Measurements from ENCODE around the gene SYNGR2. TPM values are rescaled to one million over a fixed set of nuclear protein-coding genes. Genes with fewer than 3 reads are reported as not detected.
"Not testable (repeated sequence)": the region's sequence is repeated elsewhere in the genome, so short reads cannot be mapped to it uniquely, and the experiment has no call there.

Gene SYNGR2
- total RNA-seq, 1 donor from 2014 or later = 25.2 TPM

GRCh38 chr17:78170692-78171590, 2.6 kb downstream of the SYNGR2 start:
- no peak for DNase-seq (ENCODE audit: low read depth in 2 of 2)

DNA sequence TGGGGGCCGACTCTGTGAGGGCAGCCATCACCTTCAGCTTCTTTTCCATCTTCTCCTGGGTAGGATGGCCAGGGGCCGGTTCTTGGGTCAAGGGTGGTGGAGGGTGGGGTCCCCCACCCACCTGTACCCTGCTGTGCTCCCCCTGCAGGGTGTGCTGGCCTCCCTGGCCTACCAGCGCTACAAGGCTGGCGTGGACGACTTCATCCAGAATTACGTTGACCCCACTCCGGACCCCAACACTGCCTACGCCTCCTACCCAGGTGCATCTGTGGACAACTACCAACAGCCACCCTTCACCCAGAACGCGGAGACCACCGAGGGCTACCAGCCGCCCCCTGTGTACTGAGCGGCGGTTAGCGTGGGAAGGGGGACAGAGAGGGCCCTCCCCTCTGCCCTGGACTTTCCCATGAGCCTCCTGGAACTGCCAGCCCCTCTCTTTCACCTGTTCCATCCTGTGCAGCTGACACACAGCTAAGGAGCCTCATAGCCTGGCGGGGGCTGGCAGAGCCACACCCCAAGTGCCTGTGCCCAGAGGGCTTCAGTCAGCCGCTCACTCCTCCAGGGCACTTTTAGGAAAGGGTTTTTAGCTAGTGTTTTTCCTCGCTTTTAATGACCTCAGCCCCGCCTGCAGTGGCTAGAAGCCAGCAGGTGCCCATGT, 3.3 kb downstream of the SYNGR2 start:
- DNase-seq (ENCODE audit: low read depth in 2 of 2) = not testable (repeated sequence)

- DNase-seq (ENCODE audit: low read depth in 2 of 2) = no peak
These were observed 4.1 kb downstream of the SYNGR2 start for GRCh38 chr17:78172249-78173051.

GRCh38 chr17:78173097-78173715, 4.8 kb downstream of the SYNGR2 start:
- DNase-seq (ENCODE audit: low read depth in 2 of 2) = no peak

- peak in 1 of 2 donors; percentile 73 for DNase-seq (ENCODE audit: low read depth in 2 of 2)
These were observed 6.0 kb downstream of the SYNGR2 start for GRCh38 chr17:78174346-78174869.

DNA sequence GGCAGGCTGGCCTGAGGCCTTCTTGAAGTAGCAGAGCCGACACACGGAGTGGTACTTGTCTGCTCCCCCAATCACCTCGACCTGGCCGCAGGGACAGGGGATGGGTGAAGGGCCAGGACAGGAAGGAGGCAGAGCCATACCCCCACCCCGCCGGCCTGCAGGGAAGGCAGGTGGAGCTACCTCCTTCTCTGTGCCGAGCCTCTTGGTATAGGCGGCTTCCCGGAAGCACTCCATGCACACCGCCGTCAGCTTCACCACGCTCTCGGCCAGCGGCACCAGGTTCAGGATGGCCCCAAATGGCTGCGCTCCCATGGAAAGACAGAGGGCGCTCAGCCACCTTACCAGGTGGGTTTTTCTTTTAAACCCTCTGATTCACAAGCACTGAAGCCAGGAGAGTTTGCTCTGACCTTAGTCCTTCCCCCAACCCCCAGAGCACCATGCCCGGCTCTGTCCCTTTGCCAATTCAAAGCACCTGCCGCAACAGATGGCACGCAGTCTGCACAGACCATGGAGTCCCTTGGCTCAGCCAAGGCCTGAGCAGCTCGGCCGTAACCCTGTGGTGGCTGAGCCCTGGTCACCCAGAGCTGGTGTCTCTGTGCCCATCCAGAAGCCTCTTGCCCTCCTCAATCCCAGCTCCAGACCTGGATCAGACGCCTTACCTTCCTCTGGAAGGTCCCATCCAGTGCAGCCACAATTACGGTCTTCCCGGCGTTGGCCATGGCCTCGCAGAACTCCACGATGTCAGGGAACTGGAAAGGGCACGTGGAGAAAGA, 6.7 kb downstream of the SYNGR2 start:
- peak in 1 of 2 donors; percentile 37 for DNase-seq (ENCODE audit: low read depth in 2 of 2)

DNA sequence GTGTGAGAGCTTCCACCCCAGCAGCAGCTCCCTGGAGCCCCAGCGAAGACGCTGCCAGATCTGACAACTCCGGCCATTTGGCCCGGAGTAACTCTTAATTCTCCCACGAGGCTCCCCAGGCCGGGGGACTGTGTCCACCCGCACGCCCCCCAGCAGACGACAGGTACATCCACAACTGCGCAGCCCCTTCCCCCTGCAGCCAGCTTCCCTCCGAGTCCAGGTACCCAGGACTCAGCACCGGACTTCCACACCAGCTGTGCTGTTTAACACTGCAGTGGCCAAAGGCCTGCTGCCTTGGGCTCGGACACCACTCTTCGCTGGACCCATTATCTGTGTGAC, 7.2 kb downstream of the SYNGR2 start:
- no peak for DNase-seq (ENCODE audit: low read depth in 2 of 2)

DNA sequence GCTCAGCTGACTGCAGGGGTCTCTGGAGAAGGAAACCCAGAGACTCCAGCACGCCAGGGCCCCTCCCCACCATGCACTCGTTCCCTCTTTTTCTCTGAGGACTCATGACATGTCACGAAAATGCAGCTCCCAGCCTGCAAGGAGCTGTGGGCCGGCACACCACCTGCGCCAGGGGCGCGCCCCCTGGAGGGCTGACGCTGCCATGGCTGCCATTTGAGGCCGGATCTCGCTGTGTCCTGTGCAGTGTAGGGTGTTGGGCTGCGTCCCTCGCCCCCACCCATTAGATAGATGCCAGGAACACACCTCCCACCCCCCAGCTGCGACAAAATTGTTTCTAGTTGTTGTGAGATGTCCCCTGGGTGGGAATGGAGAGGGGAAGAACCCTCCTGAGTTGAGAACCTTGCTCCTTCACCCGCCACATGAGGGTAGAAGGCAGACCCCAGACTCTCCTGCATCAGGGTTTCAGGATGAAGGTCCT, 8.2 kb downstream of the SYNGR2 start:
- peak in 1 of 2 donors; percentile 58 for DNase-seq (ENCODE audit: low read depth in 2 of 2)

DNA sequence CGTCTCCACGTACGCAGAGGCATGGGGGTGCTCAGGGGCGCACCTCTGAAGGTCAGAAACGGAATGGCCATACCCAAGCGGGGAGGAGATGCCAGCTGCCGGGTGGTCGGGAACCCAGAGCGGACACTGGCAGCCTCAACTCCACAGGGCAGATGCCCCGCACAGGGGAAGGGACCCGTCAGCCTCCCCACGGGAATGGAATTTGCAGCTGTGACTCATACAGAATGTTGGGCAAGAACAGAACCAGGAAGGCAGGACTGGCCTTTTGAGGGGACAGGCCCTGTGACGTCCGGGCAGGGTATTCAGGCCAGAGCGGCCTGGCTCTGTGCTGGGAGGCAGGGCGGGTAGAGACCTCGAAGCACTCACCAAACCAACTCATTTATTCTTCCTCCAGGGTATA, 11.0 kb downstream of the SYNGR2 start:
- no peak for DNase-seq (ENCODE audit: low read depth in 2 of 2)

DNA sequence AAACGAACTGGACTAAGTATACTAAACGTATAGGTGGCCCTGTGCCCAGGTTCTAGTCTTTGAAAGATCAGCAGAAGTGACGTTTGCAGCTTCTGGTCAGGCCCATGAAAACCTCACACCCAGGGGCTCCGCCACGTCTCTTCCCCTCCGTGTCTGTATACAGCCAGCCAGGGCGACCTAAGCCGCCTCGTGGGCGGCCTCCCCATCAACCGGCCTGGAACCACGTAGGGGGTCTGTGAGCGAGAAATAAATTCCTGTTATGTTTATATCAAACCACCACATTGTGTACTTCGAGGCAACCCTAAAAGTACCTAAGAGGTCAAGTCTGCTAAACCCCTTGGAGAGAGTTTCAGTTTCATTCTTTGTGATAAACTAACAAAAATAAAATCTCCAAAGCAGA, 11.7 kb downstream of the SYNGR2 start:
- DNase-seq (ENCODE audit: low read depth in 2 of 2) = no peak

GRCh38 chr17:78180508-78180907, 12.1 kb downstream of the SYNGR2 start:
- no peak for DNase-seq (ENCODE audit: low read depth in 2 of 2)

- no peak for DNase-seq (ENCODE audit: low read depth in 2 of 2)
These were observed 14.1 kb downstream of the SYNGR2 start for GRCh38 chr17:78182504-78182903.

DNA sequence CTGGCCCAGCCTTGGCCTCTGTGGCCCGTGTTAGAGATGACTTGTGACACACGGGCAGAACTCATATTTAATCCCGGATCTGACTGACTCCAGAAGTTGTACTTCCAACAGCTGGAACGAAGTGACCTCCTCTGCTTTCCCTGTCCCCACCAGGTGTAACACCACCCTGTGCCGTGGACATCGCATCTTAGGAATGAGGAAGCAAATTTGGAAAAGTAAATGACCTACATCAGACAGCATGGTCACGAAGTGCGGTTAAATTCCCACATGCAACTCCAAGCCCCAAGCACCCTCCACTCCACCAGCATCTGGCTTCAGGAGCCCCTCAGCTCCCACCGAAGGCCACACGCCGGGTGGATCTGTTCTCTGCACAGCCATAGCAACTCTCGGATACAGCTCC, 15.5 kb downstream of the SYNGR2 start:
- DNase-seq (ENCODE audit: low read depth in 2 of 2) = no peak

GRCh38 chr17:78184351-78184750, 16.0 kb downstream of the SYNGR2 start:
- DNase-seq (ENCODE audit: low read depth in 2 of 2) = no peak

GRCh38 chr17:78184868-78185267, 16.5 kb downstream of the SYNGR2 start:
- no peak for DNase-seq (ENCODE audit: low read depth in 2 of 2)

DNA sequence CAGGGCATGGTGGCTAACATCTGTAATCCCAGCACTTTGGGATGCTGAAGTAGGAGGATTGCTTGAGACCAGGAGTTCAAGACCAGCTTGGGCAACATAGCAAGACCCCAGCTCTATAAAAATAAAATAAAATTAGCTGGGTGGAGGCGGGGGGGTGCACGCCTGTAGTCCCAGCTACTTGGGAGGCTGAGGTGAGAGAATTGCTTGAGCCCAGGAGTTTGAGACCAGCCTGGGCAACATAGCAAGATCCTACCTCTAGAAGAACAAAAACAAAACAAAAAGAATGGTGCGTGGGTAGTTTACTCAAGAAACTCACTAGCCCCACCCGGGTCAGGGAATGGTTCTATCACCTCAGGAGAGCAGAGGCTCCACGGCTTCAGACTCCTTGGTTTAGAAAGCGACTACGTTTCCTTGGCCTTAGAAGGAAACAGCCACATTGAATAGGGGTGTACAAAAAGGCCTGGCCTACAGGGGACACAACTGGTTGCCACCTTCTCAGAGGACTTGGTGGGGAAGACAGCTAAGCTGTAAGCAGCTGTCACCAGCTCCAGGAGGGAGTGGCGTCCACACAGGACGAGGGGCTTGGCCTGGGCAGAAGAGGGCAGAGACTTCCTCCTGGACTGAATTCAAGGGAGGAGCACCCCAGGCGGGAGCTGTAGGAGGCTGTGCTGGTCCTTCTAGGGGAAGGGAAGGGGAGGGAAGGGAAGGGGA, 17.8 kb downstream of the SYNGR2 start:
- no peak for DNase-seq (ENCODE audit: low read depth in 2 of 2)

- DNase-seq (ENCODE audit: low read depth in 2 of 2) = peak; percentile 92 to 98
These were observed 18.6 kb downstream of the SYNGR2 start, which contains the start of the genes AFMID and TK1 for GRCh38 chr17:78186692-78187595. AFMID (plus strand) TSS chr17:78187362; CDS start chr17:78187371, 9 bp downstream. TK1 (minus strand) TSS chr17:78187052; CDS start chr17:78186994, 58 bp downstream.

DNA sequence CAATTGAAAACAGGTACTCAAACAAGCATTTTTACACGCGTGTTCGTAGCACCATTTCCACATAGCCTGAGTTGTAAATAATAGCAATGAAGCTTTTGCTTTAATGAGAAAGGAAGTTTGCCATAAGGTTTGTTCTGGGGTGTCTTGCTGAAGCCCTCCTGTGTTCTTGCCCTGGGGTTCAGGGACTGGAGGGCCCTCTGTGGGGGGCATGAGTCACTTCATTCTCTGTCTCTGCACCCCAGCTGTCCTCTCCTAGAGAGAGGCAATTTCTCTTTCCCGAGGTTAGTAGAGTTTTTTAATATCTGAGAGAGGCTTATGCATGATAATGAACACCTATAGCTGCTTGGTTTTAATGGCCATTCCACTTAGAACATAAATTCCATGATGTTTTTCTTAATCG, 28.3 kb downstream of the SYNGR2 start:
- no peak for DNase-seq (ENCODE audit: low read depth in 2 of 2)

All from dermis microvascular lymphatic vessel endothelial cell (primary cell).